ENCODE measurements around the gene UNC5B.

The UNC5B gene

GRCh38 chr10:71334221-71334791 is 121.9 kb downstream of the UNC5B start:
- Histone ChIP-seq H3K36me3 (ENCODE audit: insufficient read depth, low read length) (no peaks in the 10 kb centered on the region), H3K9ac (ENCODE audit: insufficient read length) (no peak overlapping the region)

DNA sequence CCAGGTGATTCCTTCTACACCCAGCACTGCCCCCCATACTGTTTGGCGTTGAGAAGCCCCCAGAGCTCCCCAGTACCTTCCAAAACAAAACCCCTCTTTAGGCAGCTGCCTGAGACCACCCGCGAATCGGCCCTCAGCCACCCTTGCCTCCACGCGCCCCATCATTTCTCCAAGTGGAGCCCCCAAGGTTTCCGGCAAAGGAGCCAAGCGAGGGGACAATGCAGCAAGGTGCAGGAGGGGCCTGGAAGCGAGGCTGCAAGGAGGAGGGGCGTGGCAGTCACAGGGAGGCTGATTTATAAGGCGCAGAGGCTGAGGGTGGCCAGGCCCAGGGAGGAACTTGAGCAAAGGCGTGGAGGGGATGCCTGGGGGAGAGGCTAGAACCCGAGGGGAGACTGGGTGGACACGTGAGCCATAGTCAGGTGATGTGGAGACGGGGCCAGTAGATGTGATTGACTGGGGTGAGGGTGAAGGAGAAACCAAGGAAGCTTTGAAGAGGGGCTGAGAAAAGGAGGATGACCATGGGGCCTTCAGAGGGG is 122.9 kb downstream of the UNC5B start:
- no peak overlapping the region for H3K4me3 ChIP-seq
- no peak overlapping the region for H3K27ac ChIP-seq
- H3K36me3 ChIP-seq (ENCODE audit: insufficient read depth, low read length) = no peaks in the 10 kb centered on the region
- TF ChIP-seq FOXP2 (optimal IDR thresholded peaks at IDR 0.05; ENCODE audit: control extremely low read depth, extremely low read length, insufficient read depth) = no peak
- no peak for TF ChIP-seq EZH2 (IDR thresholded peaks at IDR 0.05)
- TF ChIP-seq POLR2AphosphoS5 (IDR thresholded peaks at IDR 0.05; ENCODE audit: borderline replicate concordance, low read depth, low read length) = no peak
- no peaks in the 10 kb centered on the region for H3K9me3 ChIP-seq (ENCODE audit: low read depth, low read length)
- no peak overlapping the region for H3K9ac ChIP-seq (ENCODE audit: insufficient read length)
- DNase-seq (ENCODE audit: low read depth, low spot score) = no peak

More at GRCh38 chr10:71334221-71334791, 121.9 kb downstream of the UNC5B start:
- Histone ChIP-seq H3K27ac (no peak overlapping the region), H3K4me3 (no peak overlapping the region), H3K9me3 (ENCODE audit: low read depth, low read length) (no peaks in the 10 kb centered on the region)
- no peak for DNase-seq (ENCODE audit: low read depth, low spot score)
- no peak for TF ChIP-seq POLR2AphosphoS5 (IDR thresholded peaks at IDR 0.05; ENCODE audit: borderline replicate concordance, low read depth, low read length)
- TF ChIP-seq FOXP2 (optimal IDR thresholded peaks at IDR 0.05; ENCODE audit: control extremely low read depth, extremely low read length, insufficient read depth) = no peak
- no peak for TF ChIP-seq EZH2 (IDR thresholded peaks at IDR 0.05)

- H3K9me3 ChIP-seq (ENCODE audit: low read depth, low read length) = no peaks in the 10 kb centered on the region
- H3K9ac ChIP-seq (ENCODE audit: insufficient read length) = no peak overlapping the region
- TF ChIP-seq EZH2 (IDR thresholded peaks at IDR 0.05) (no peak), FOXP2 (optimal IDR thresholded peaks at IDR 0.05; ENCODE audit: control extremely low read depth, extremely low read length, insufficient read depth) (no peak), POLR2AphosphoS5 (IDR thresholded peaks at IDR 0.05; ENCODE audit: borderline replicate concordance, low read depth, low read length) (no peak)
- H3K36me3 ChIP-seq (ENCODE audit: insufficient read depth, low read length) = no peaks in the 10 kb centered on the region
- DNase-seq (ENCODE audit: low read depth, low spot score) = no peak
- H3K27ac ChIP-seq = no peak overlapping the region
- no peak overlapping the region for H3K4me3 ChIP-seq
Measured at GRCh38 chr10:71336632-71337031, 124.3 kb downstream of the UNC5B start.

GRCh38 chr10:71337219-71337701 is 124.9 kb downstream of the UNC5B start:
- Histone ChIP-seq H3K9ac (ENCODE audit: insufficient read length) (no peak overlapping the region), H3K36me3 (ENCODE audit: insufficient read depth, low read length) (no peaks in the 10 kb centered on the region), H3K27ac (no peak overlapping the region), H3K9me3 (ENCODE audit: low read depth, low read length) (no peaks in the 10 kb centered on the region), H3K4me3 (no peak overlapping the region)
- DNase-seq (ENCODE audit: low read depth, low spot score) = no peak
- TF ChIP-seq EZH2 (IDR thresholded peaks at IDR 0.05) = no peak
- no peak for TF ChIP-seq POLR2AphosphoS5 (IDR thresholded peaks at IDR 0.05; ENCODE audit: borderline replicate concordance, low read depth, low read length)
- no peak for TF ChIP-seq FOXP2 (optimal IDR thresholded peaks at IDR 0.05; ENCODE audit: control extremely low read depth, extremely low read length, insufficient read depth)

- Histone ChIP-seq H3K27ac (no peak overlapping the region), H3K4me3 (no peak overlapping the region), H3K9me3 (ENCODE audit: low read depth, low read length) (no peaks in the 10 kb centered on the region), H3K9ac (ENCODE audit: insufficient read length) (no peak overlapping the region), H3K36me3 (ENCODE audit: insufficient read depth, low read length) (no peaks in the 10 kb centered on the region)
- no peak for TF ChIP-seq FOXP2 (optimal IDR thresholded peaks at IDR 0.05; ENCODE audit: control extremely low read depth, extremely low read length, insufficient read depth)
- TF ChIP-seq POLR2AphosphoS5 (IDR thresholded peaks at IDR 0.05; ENCODE audit: borderline replicate concordance, low read depth, low read length) = no peak
- TF ChIP-seq EZH2 (IDR thresholded peaks at IDR 0.05) = no peak
- no peak for DNase-seq (ENCODE audit: low read depth, low spot score)
Measured at GRCh38 chr10:71338728-71339495, 126.5 kb downstream of the UNC5B start.

- no peak overlapping the region for H3K27ac ChIP-seq
- H3K4me3 ChIP-seq = no peak overlapping the region
- DNase-seq (ENCODE audit: low read depth, low spot score) = no peak
- no peaks in the 10 kb centered on the region for H3K36me3 ChIP-seq (ENCODE audit: insufficient read depth, low read length)
- no peak overlapping the region for H3K9ac ChIP-seq (ENCODE audit: insufficient read length)
- H3K9me3 ChIP-seq (ENCODE audit: low read depth, low read length) = no peaks in the 10 kb centered on the region
- TF ChIP-seq FOXP2 (optimal IDR thresholded peaks at IDR 0.05; ENCODE audit: control extremely low read depth, extremely low read length, insufficient read depth) (no peak), EZH2 (IDR thresholded peaks at IDR 0.05) (no peak)
Measured at GRCh38 chr10:71339796-71340589, 127.6 kb downstream of the UNC5B start.

DNA sequence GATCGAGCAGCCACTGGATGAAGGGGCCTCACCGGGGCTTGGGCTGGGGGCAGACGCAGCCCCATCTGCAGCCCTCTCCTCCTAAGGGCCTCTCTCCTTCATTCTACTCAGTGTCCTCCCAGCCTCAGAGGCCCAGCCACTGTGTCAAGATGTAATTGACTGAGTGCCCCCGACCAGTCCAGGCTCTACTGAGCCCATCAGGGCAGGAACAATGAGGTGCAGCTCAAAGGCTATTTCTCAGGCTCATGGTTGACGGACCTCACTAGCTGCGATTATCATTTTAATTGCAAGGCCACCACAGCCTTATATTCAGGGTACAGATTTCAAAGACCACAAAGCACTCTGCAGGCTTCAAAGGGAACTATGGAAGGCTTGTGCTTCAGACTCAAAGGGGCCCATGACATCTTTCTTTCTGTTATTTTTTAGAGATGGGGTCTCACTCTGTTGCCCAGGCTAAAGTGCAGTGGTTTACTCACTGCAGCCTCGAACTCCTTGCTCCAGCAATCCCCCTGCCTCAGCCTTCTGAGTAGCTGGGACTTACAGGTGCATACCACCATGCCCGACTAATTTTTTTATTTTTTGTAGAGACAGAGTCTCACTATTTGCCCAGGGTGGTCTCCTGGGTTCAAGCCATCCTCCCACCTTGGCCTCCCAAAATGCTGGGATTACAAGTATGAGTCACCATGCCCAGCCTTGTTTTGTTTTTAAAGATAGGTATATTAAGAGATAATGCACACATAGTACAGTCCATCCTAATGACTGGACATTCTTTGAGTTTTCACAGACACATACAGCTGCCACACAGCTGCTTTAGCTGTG is 130.4 kb downstream of the UNC5B start:
- Histone ChIP-seq H3K27ac (no peak overlapping the region), H3K9me3 (ENCODE audit: low read depth, low read length) (no peaks in the 10 kb centered on the region), H3K9ac (ENCODE audit: insufficient read length) (no peak overlapping the region), H3K4me3 (no peak overlapping the region), H3K36me3 (ENCODE audit: insufficient read depth, low read length) (no peaks in the 10 kb centered on the region)
- DNase-seq (ENCODE audit: low read depth, low spot score) = no peak
- TF ChIP-seq EZH2 (IDR thresholded peaks at IDR 0.05) (no peak), FOXP2 (optimal IDR thresholded peaks at IDR 0.05; ENCODE audit: control extremely low read depth, extremely low read length, insufficient read depth) (no peak), POLR2AphosphoS5 (IDR thresholded peaks at IDR 0.05; ENCODE audit: borderline replicate concordance, low read depth, low read length) (no peak)
